GM23248 (cell line): ENCODE data around the gene GSDME.

ENCODE experiments used
- EZH2 ChIP-seq: fragments of 200-600 bp; sonication (generic); IDR thresholded peaks from 2 replicates; pipeline ENCODE4 v1.6.1; 2018; ENCODE audit warnings: antibody characterized with exemption, mild to moderate bottlenecking; ENCODE audit not compliant: insufficient read depth, poor library complexity, severe bottlenecking
- EZH2phosphoT487 ChIP-seq: fragments of 200-600 bp; sonication (generic); IDR thresholded peaks from 2 replicates; pipeline ENCODE4 v1.6.1; 2018; ENCODE audit warnings: antibody characterized with exemption, moderate library complexity, mild to moderate bottlenecking, low read depth; ENCODE audit not compliant: insufficient read depth

- TF ChIP-seq EZH2 (no peak), EZH2phosphoT487 (no peak)
Observed at GRCh38 chr7:24670782-24671181, 86.5 kb downstream of the GSDME start.
